Hepatocyte (in vitro differentiated cells): ENCODE results near the gene LPP. TPM values are rescaled to one million over a fixed set of nuclear protein-coding genes. Genes with fewer than 3 reads are reported as not detected.

Source experiments
- DNase-seq: peaks from one replicate; pipeline ENCODE4 v3.0.0-alpha.2; 2016; ENCODE audit warnings: low spot score
- H2AFZ ChIP-seq: fragments of 200-600 bp; sonication (generic); 2 replicates; pipeline ENCODE4 v1.6.0; 2016; ENCODE audit warnings: antibody characterized with exemption, mild to moderate bottlenecking
- H3K27ac ChIP-seq: fragments of 200-600 bp; sonication (generic); 2 replicates; pipeline ENCODE4 v1.5.1; 2016; ENCODE audit warnings: mild to moderate bottlenecking
- H3K27me3 ChIP-seq: fragments of 200-600 bp; sonication (generic); 2 replicates; pipeline ENCODE4 v1.6.1; 2016
- H3K36me3 ChIP-seq: fragments of 200-600 bp; sonication (generic); replicated peaks from 2 replicates; pipeline ENCODE4 v1.5.1; 2016; ENCODE audit warnings: low read depth; ENCODE audit not compliant: insufficient read depth
- H3K4me1 ChIP-seq: fragments of 200-600 bp; sonication (generic); 2 replicates; pipeline ENCODE4 v1.5.1; 2016; ENCODE audit warnings: mild to moderate bottlenecking, moderate library complexity; ENCODE audit not compliant: insufficient read depth
- H3K4me2 ChIP-seq: fragments of 200-600 bp; sonication (generic); 2 replicates; pipeline ENCODE4 v1.6.0; 2016
- H3K4me3 ChIP-seq: fragments of 200-600 bp; sonication (generic); 2 replicates; pipeline ENCODE4 v1.5.1; 2016; ENCODE audit warnings: mild to moderate bottlenecking
- H3K79me2 ChIP-seq: fragments of 200-600 bp; sonication (generic); 2 replicates; pipeline ENCODE4 v1.6.0; 2017; ENCODE audit warnings: mild to moderate bottlenecking
- H3K9me2 ChIP-seq: fragments of 200-600 bp; sonication (generic); replicated peaks from 2 replicates; pipeline ENCODE4 v1.6.0; 2017; ENCODE audit warnings: mild to moderate bottlenecking; ENCODE audit not compliant: insufficient read depth
- H3K9me3 ChIP-seq: fragments of 200-600 bp; sonication (generic); 2 replicates; pipeline ENCODE4 v1.5.1; 2016; ENCODE audit warnings: low read depth, mild to moderate bottlenecking
- H4K20me1 ChIP-seq: fragments of 200-600 bp; sonication (generic); 2 replicates; pipeline ENCODE4 v1.6.0; 2016; ENCODE audit warnings: mild to moderate bottlenecking; ENCODE audit not compliant: insufficient read depth, poor library complexity, severe bottlenecking
- CTCF ChIP-seq: fragments of 200-600 bp; sonication (generic); IDR thresholded peaks from 2 replicates; pipeline ENCODE4 v1.5.1; 2016; ENCODE audit warnings: antibody characterized with exemption, mild to moderate bottlenecking; ENCODE audit not compliant: poor library complexity
- EZH2 ChIP-seq: fragments of 200-600 bp; sonication (generic); IDR thresholded peaks from 2 replicates; pipeline ENCODE4 v1.6.1; 2016; ENCODE audit warnings: antibody characterized with exemption, mild to moderate bottlenecking, borderline replicate concordance
- EZH2phosphoT487 ChIP-seq: fragments of 200-600 bp; sonication (generic); IDR thresholded peaks from one replicate; pipeline ENCODE4 v1.6.1; 2018; ENCODE audit warnings: antibody characterized with exemption, mild to moderate bottlenecking, low read depth, moderate library complexity; ENCODE audit not compliant: unreplicated experiment, severe bottlenecking
- WGBS: methylation state at CpG from one replicate; pipeline ENCODE4 v1.1.6; 2016; ENCODE audit warnings: low lambda C conversion rate; ENCODE audit errors: missing lambda C conversion rate; 5-methylcytosine and 5-hydroxymethylcytosine counted together
- polyA plus RNA-seq: library from polyadenylated mRNA; unstranded; fragments of >200 nt; fragmentation: Nextera tagmentation; extraction: Ambion mirVana; gene quantifications from 2 replicates; pipeline ENCODE4 v1.2.1, GENCODE V29; 2016
- total RNA-seq: library from RNA; depleted of rRNA; stranded (reverse); fragments of >200 nt; gene quantifications from 2 replicates; pipeline ENCODE4 v1.2.3, GENCODE V29; 2014

The LPP gene
- total and polyA plus RNA-seq, 2 experiments from 2014 or later = 53.2 to 73.8 TPM

GRCh38 chr3:188812198-188812597, 658.2 kb downstream of the LPP start:
- Histone ChIP-seq H3K27ac (no peak overlapping the region), H3K36me3 (no peaks in the 10 kb centered on the region), H2AFZ (no peak overlapping the region), H4K20me1 (no peaks in the 10 kb centered on the region), H3K4me2 (no peak overlapping the region), H3K27me3 (no peaks in the 10 kb centered on the region), H3K79me2 (peaks cover 38% of the 10 kb centered on the region), H3K4me3 (no peak overlapping the region), H3K9me3 (peaks cover 18% of the 10 kb centered on the region), H3K9me2 (no peaks in the 10 kb centered on the region), H3K4me1 (no peaks in the 10 kb centered on the region)
- 76% methylated on average over 1 of the region's 1 CpG for WGBS
- DNase-seq = no peak
- TF ChIP-seq EZH2phosphoT487 = no peak
- no peak for TF ChIP-seq CTCF
- no peak for TF ChIP-seq EZH2

- Histone ChIP-seq H3K79me2 (peaks cover 21% of the 10 kb centered on the region), H3K9me3 (no peaks in the 10 kb centered on the region), H3K9me2 (no peaks in the 10 kb centered on the region), H2AFZ (no peak overlapping the region), H4K20me1 (no peaks in the 10 kb centered on the region), H3K4me2 (no peak overlapping the region), H3K27me3 (no peaks in the 10 kb centered on the region), H3K4me1 (peaks cover 7% of the 10 kb centered on the region), H3K4me3 (no peak overlapping the region), H3K27ac (no peak overlapping the region), H3K36me3 (no peaks in the 10 kb centered on the region)
- no peak for DNase-seq
- TF ChIP-seq CTCF (no peak), EZH2 (no peak), EZH2phosphoT487 (no peak)
- WGBS = 98% methylated on average over 2 of the region's 2 CpGs
These were observed 660.6 kb downstream of the LPP start for GRCh38 chr3:188814581-188814980.

GRCh38 chr3:188817103-188817934, 663.4 kb downstream of the LPP start:
- Histone ChIP-seq H3K4me3 (no peak overlapping the region), H2AFZ (no peak overlapping the region), H3K9me2 (no peaks in the 10 kb centered on the region), H3K79me2 (peaks cover 2% of the 10 kb centered on the region), H4K20me1 (no peaks in the 10 kb centered on the region), H3K36me3 (no peaks in the 10 kb centered on the region), H3K4me2 (no peak overlapping the region), H3K4me1 (peaks cover 7% of the 10 kb centered on the region), H3K27me3 (no peaks in the 10 kb centered on the region), H3K9me3 (no peaks in the 10 kb centered on the region), H3K27ac (peak overlapping the region; percentile 31)
- WGBS = 62% methylated on average over 7 of the region's 7 CpGs
- no peak for TF ChIP-seq CTCF
- TF ChIP-seq EZH2phosphoT487 = no peak
- no peak for TF ChIP-seq EZH2
- no peak for DNase-seq
